Endothelial cell (in vitro differentiated cells): Measurements from ENCODE around the gene LMO3. TPM values are rescaled to one million over a fixed set of nuclear protein-coding genes. Genes with fewer than 3 reads are reported as not detected.

ENCODE experiments used
- DNase-seq: peaks from one replicate; pipeline ENCODE4 v3.0.0; 2021; ENCODE audit warnings: low spot score
- H3K27ac Mint-ChIP-seq: one replicate; pipeline ENCODE4 v1.8.0; 2021; ENCODE audit warnings: mixed read lengths, inconsistent platforms; ENCODE audit not compliant: unreplicated experiment
- H3K27me3 Mint-ChIP-seq: one replicate; pipeline ENCODE4 v1.8.0; 2021; ENCODE audit warnings: mild to moderate bottlenecking, moderate library complexity, mixed read lengths, inconsistent platforms; ENCODE audit not compliant: unreplicated experiment
- H3K36me3 Mint-ChIP-seq: one replicate; pipeline ENCODE4 v1.8.0; 2021; ENCODE audit warnings: mild to moderate bottlenecking, low read depth, mixed read lengths, inconsistent platforms; ENCODE audit not compliant: unreplicated experiment
- H3K4me1 Mint-ChIP-seq: one replicate; pipeline ENCODE4 v1.8.0; 2021; ENCODE audit warnings: mild to moderate bottlenecking, mixed read lengths, inconsistent platforms; ENCODE audit not compliant: unreplicated experiment
- H3K4me3 Mint-ChIP-seq: one replicate; pipeline ENCODE4 v1.8.0; 2021; ENCODE audit warnings: mild to moderate bottlenecking, mixed read lengths, inconsistent platforms; ENCODE audit not compliant: unreplicated experiment
- H3K9me3 Mint-ChIP-seq: one replicate; pipeline ENCODE4 v1.8.0; 2021; ENCODE audit warnings: mixed read lengths, inconsistent platforms; ENCODE audit not compliant: unreplicated experiment
- total RNA-seq: library from RNA; stranded (reverse); fragmentation: NEBNext Ultra II Directional; extraction: Animal tissue kit (Norgen Biotek cat#: 25700); gene quantifications from one replicate; pipeline ENCODE4 v1.2.1, GENCODE V29; 2021; ENCODE audit not compliant: unreplicated experiment
- TF ChIP-seq, protein P1 (sequence below): fragments of 200-600 bp; sonication (generic); IDR thresholded peaks from one replicate; pipeline ENCODE4 v1.5.0; 2021; ENCODE audit warnings: antibody characterized with exemption; ENCODE audit not compliant: unreplicated experiment

The LMO3 gene
- total RNA-seq, 1 donor from 2014 or later: not detected

DNA sequence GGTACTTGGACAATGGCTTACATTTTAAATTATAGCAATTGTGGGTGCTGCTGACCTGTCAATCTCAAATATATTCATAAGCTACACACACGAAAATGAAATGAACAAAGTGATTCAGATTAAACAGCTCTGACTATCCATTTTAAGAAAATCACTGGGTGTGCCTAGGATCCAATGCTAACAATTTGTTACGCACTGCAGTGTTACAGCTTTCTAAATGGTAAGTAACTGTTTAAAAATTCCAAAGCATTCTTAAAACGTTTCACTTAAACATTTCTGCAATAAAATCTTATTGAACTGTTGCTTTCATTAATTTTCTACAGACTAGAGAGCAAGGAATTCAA lies 18.9 kb downstream of the LMO3 start:
- Mint-ChIP-seq H3K4me3 (no peak overlapping the region), H3K27ac (no peak overlapping the region), H3K36me3 (no peaks in the 10 kb centered on the region), H3K4me1 (no peaks in the 10 kb centered on the region), H3K27me3 (no peaks in the 10 kb centered on the region), H3K9me3 (no peaks in the 10 kb centered on the region)
- TF ChIP-seq, protein P1, sequence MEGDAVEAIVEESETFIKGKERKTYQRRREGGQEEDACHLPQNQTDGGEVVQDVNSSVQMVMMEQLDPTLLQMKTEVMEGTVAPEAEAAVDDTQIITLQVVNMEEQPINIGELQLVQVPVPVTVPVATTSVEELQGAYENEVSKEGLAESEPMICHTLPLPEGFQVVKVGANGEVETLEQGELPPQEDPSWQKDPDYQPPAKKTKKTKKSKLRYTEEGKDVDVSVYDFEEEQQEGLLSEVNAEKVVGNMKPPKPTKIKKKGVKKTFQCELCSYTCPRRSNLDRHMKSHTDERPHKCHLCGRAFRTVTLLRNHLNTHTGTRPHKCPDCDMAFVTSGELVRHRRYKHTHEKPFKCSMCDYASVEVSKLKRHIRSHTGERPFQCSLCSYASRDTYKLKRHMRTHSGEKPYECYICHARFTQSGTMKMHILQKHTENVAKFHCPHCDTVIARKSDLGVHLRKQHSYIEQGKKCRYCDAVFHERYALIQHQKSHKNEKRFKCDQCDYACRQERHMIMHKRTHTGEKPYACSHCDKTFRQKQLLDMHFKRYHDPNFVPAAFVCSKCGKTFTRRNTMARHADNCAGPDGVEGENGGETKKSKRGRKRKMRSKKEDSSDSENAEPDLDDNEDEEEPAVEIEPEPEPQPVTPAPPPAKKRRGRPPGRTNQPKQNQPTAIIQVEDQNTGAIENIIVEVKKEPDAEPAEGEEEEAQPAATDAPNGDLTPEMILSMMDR: no peak
- DNase-seq: no peak

DNA sequence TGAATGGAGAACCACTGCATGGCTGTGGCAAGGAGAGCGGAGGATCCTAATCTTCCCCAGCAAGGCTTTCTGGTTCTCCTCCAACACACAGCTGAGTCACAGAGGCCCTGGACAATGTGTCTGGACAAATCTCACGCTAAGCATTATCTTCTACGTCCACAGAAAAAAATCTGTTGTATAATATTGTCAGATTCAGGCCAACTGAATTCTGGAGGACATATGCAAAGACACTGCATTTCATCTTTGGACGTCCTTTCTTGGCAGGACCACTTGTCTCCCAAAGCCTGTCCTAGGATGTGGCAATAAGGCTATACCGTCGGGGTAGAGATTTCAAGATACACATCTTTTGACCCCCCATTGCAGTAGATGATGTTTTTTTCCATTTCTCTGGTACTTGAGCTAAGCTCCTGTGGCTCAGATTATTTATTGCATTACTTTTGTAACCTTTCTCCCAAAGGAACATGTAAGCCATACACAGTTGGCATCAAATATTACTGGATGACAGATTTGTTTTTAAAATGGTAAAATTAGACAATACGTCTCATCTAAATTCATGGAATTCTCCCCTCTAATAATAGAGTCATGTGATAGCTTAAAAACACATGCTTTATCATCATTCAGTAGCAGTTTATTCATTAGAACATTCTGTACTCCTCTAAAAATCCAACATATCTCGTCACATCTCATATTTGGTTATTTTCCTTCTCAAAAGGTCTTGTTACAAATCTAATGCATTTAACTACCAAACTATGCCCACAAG lies 19.4 kb downstream of the LMO3 start:
- no peaks in the 10 kb centered on the region for H3K9me3 Mint-ChIP-seq
- no peak overlapping the region for H3K4me3 Mint-ChIP-seq
- H3K4me1 Mint-ChIP-seq: no peaks in the 10 kb centered on the region
- no peaks in the 10 kb centered on the region for H3K36me3 Mint-ChIP-seq
- DNase-seq: no peak
- H3K27ac Mint-ChIP-seq: no peak overlapping the region
- H3K27me3 Mint-ChIP-seq: no peaks in the 10 kb centered on the region
- TF ChIP-seq, protein P1: no peak

DNA sequence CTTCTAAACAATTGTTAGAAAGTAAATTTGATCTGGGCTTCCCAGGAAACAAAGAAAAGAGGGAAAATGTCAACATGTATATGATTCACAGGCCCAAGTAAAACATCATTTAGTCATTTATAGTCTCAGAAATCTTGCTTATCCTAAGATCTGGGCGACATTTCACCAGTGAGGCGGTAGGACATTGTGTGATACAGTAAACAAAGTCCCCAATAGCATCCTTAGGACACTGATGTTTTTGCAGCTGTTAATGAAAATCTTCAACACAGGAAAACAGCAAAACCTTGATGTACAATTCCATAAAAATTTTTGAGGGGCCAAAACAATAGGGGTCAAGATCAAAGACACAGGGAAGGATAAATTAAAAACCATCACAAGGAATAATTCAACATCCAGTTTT lies 20.2 kb downstream of the LMO3 start:
- Mint-ChIP-seq H3K27me3 (no peaks in the 10 kb centered on the region), H3K27ac (no peak overlapping the region), H3K36me3 (no peaks in the 10 kb centered on the region), H3K9me3 (no peaks in the 10 kb centered on the region), H3K4me1 (no peaks in the 10 kb centered on the region), H3K4me3 (no peak overlapping the region)
- TF ChIP-seq, protein P1: no peak
- DNase-seq: no peak

DNA sequence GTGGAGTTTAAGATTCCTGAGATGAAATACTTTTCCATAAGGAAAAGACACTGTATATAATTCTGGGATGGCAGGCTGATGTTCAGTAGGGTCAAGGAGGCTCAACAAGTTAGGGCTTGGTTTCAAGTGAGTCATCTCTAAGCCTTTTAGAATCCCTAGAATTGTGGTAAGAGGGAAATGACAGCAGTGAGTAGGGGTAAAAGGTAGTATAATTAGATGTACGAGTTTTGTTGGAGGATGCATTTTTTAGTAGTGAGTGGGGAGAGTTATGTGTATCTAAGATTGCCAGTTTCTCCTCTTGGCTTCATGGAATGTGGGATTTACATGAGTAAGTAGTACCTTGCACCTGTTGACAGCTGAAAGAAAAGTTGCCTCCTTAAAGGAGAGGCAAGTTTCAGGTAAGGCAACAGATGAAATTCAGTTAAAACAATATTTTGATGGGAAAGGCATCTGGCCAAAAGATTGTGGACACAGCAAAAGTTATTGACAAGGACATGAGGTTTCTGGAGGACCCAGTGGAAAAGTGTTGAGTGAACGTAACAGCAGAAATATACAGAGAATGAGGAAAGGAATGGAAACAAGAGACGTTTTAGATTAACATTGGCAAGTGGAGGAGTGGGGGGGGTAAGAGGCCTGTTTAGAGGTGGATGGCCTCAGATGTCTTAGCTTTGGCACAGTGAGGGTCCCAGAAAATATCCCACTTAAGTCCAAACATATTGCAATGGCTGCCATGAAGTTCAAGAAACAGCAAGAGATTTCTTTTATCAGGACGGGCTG lies 21.8 kb downstream of the LMO3 start:
- Mint-ChIP-seq H3K4me1 (no peaks in the 10 kb centered on the region), H3K27me3 (no peaks in the 10 kb centered on the region), H3K4me3 (no peak overlapping the region), H3K27ac (no peak overlapping the region), H3K36me3 (no peaks in the 10 kb centered on the region), H3K9me3 (no peaks in the 10 kb centered on the region)
- no peak for DNase-seq
- TF ChIP-seq, protein P1: no peak

DNA sequence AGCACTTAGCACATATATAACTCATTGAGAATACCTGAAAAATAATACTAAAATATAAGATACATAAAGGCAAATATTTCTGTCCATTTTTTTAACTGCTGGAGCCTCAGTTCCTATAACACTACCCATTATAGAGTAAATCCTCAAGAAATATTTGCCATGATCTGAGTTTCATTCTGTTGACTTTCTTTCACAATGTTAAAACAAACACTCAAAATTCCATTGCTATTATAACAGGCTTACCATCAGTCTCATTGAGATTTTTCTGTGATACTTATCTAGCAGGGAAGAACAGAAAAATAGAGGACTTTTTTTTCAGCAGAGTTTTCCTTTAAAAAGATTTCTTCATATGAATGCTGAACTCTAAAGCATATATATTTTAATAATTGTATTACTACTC lies 24.5 kb downstream of the LMO3 start:
- no peak for DNase-seq
- no peak overlapping the region for H3K27ac Mint-ChIP-seq
- no peaks in the 10 kb centered on the region for H3K36me3 Mint-ChIP-seq
- H3K4me1 Mint-ChIP-seq: no peaks in the 10 kb centered on the region
- TF ChIP-seq, protein P1: no peak
- no peak overlapping the region for H3K4me3 Mint-ChIP-seq
- no peaks in the 10 kb centered on the region for H3K9me3 Mint-ChIP-seq
- H3K27me3 Mint-ChIP-seq: no peaks in the 10 kb centered on the region
